Caco-2 (cell line): ENCODE data around the gene MAGEA4. TPM values are rescaled to one million over a fixed set of nuclear protein-coding genes. Genes with fewer than 3 reads are reported as not detected.

ENCODE experiments used
- BruUV-seq: library from RNA; stranded (reverse); fragments of 400-500 nt; replicated peaks from 2 replicates; lab custom pipeline; 2021; lab: Mats Ljungman, UMichigan
- CTCF ChIA-PET: fragments of 300-600 bp; sonication (Branson Sonifier 250); formaldehyde crosslinking; loops from one replicate; lab custom pipeline; 2022; ENCODE audit warnings: antibody characterized with exemption; lab: Charles Lee
- POLR2A ChIA-PET: fragments of 300-600 bp; sonication (Branson Sonifier 250); formaldehyde crosslinking; loops from one replicate; lab custom pipeline; 2022; ENCODE audit warnings: antibody characterized with exemption; lab: Charles Lee
- DNase-seq, 2 experiments: peaks; one replicate each; pipeline versions ENCODE4 v3.0.0 to v3.0.0-alpha.2; 2020 to 2022
- H3K27me3 ChIP-seq: replicated peaks from 2 replicates; pipeline ENCODE4 v1.6.0; 2011; ENCODE audit warnings: low read length; ENCODE audit not compliant: control insufficient read depth, insufficient read depth
- H3K36me3 ChIP-seq: 2 replicates; pipeline ENCODE4 v1.5.1; 2011; ENCODE audit warnings: low read length; ENCODE audit not compliant: control insufficient read depth, insufficient read depth
- H3K4me1 ChIP-seq: fragments of 250-450 bp; sonication (Bioruptor Pico); 2 replicates; pipeline ENCODE4 v1.5.1; 2020; ENCODE audit warnings: mild to moderate bottlenecking
- H3K4me3 ChIP-seq: 2 replicates; pipeline ENCODE4 v1.5.1; 2011; ENCODE audit warnings: low read depth, mild to moderate bottlenecking, control low read depth, low read length
- H3K9me3 ChIP-seq: fragments of 250-450 bp; sonication (Bioruptor Pico); 2 replicates; pipeline ENCODE4 v1.5.1; 2020; ENCODE audit warnings: mild to moderate bottlenecking, moderate library complexity
- H3K27ac Mint-ChIP-seq: one replicate; pipeline ENCODE4 v1.8.0; 2022; ENCODE audit warnings: mixed read lengths; ENCODE audit not compliant: unreplicated experiment
- H3K27me3 Mint-ChIP-seq: one replicate; pipeline ENCODE4 v1.8.0; 2022; ENCODE audit warnings: mixed read lengths; ENCODE audit not compliant: insufficient read depth, unreplicated experiment
- H3K36me3 Mint-ChIP-seq: one replicate; pipeline ENCODE4 v1.8.0; 2022; ENCODE audit warnings: mild to moderate bottlenecking, mixed read lengths; ENCODE audit not compliant: insufficient read depth, unreplicated experiment
- H3K4me1 Mint-ChIP-seq: one replicate; pipeline ENCODE4 v1.8.0; 2022; ENCODE audit warnings: low read depth, mixed read lengths; ENCODE audit not compliant: unreplicated experiment
- H3K4me3 Mint-ChIP-seq: one replicate; pipeline ENCODE4 v1.8.0; 2022; ENCODE audit warnings: mild to moderate bottlenecking, moderate library complexity, mixed read lengths; ENCODE audit not compliant: unreplicated experiment
- H3K9me3 Mint-ChIP-seq: one replicate; pipeline ENCODE4 v1.8.0; 2022; ENCODE audit warnings: mixed read lengths; ENCODE audit not compliant: unreplicated experiment
- CTCF ChIP-seq, 2 experiments: fragments of 200-600 bp in 1 of 2; IDR thresholded peaks; 1 replicate in 1 of 2; 2 replicates in 1 of 2; pipeline versions ENCODE4 v1.5.1 to v1.8.0; 2011 to 2022; ENCODE audit warnings: antibody characterized with exemption in 1 of 2, control low read depth in 1 of 2, inconsistent platforms in 1 of 2, low read depth in 1 of 2, low read length in 1 of 2, mild to moderate bottlenecking in 1 of 2, moderate library complexity in 1 of 2; ENCODE audit not compliant: insufficient read depth in 1 of 2, severe bottlenecking in 1 of 2, unreplicated experiment in 1 of 2
- intact Hi-C: fragments of 100-400 bp; cut with micrococcal nuclease; formaldehyde crosslinking; loops from one replicate; pipeline ENCODE4 v1.10.0; 2022; ENCODE audit not compliant: unreplicated experiment
- total RNA-seq: library from RNA; stranded (reverse); gene quantifications from 2 replicates; pipeline ENCODE4 v1.2.3, GENCODE V29; 2022

MAGEA4 gene
- total RNA-seq, 1 experiment from 2014 or later = not detected

- H3K36me3 ChIP-seq = no peaks in the 10 kb centered on the region
- no peaks in the 10 kb centered on the region for H3K9me3 Mint-ChIP-seq
- BruUV-seq = no TSS peak
- no peak overlapping the region for H3K4me3 Mint-ChIP-seq
- no peak overlapping the region for H3K27ac Mint-ChIP-seq
- H3K4me1 Mint-ChIP-seq = no peaks in the 10 kb centered on the region
- H3K36me3 Mint-ChIP-seq = no peaks in the 10 kb centered on the region
- H3K27me3 Mint-ChIP-seq = peaks cover 5% of the 10 kb centered on the region
- no peak for DNase-seq
- no peaks in the 10 kb centered on the region for H3K27me3 ChIP-seq
- no peak overlapping the region for H3K4me3 ChIP-seq
- TF ChIP-seq CTCF (IDR thresholded peaks at IDR 0.05; ENCODE audit: insufficient read depth in 1 of 2, low read depth in 1 of 2, low read length in 1 of 2, severe bottlenecking in 1 of 2, unreplicated experiment in 1 of 2) = no peak
- no peaks in the 10 kb centered on the region for H3K9me3 ChIP-seq
- intact Hi-C loops = no loop called here
- POLR2A ChIA-PET = no interaction called here
- H3K4me1 ChIP-seq = no peaks in the 10 kb centered on the region
- CTCF ChIA-PET = no interaction called here
Measured at GRCh38 chrX:151923648-151924047, 11.0 kb downstream of the MAGEA4 start.

- Mint-ChIP-seq H3K4me3 (no peak overlapping the region), H3K27ac (no peak overlapping the region), H3K4me1 (no peaks in the 10 kb centered on the region), H3K27me3 (peaks cover 5% of the 10 kb centered on the region), H3K9me3 (no peaks in the 10 kb centered on the region), H3K36me3 (no peaks in the 10 kb centered on the region)
- Histone ChIP-seq H3K36me3 (no peaks in the 10 kb centered on the region), H3K9me3 (no peaks in the 10 kb centered on the region), H3K4me3 (no peak overlapping the region), H3K4me1 (no peaks in the 10 kb centered on the region), H3K27me3 (no peaks in the 10 kb centered on the region)
- no TSS peak for BruUV-seq
- no peak for TF ChIP-seq CTCF (IDR thresholded peaks at IDR 0.05; ENCODE audit: insufficient read depth in 1 of 2, low read depth in 1 of 2, low read length in 1 of 2, severe bottlenecking in 1 of 2, unreplicated experiment in 1 of 2)
- ChIA-PET POLR2A (no interaction called here), CTCF (no interaction called here)
- no peak for DNase-seq
- intact Hi-C loops = no loop called here
Measured at GRCh38 chrX:151929126-151929525, 16.4 kb downstream of the MAGEA4 start.

DNA sequence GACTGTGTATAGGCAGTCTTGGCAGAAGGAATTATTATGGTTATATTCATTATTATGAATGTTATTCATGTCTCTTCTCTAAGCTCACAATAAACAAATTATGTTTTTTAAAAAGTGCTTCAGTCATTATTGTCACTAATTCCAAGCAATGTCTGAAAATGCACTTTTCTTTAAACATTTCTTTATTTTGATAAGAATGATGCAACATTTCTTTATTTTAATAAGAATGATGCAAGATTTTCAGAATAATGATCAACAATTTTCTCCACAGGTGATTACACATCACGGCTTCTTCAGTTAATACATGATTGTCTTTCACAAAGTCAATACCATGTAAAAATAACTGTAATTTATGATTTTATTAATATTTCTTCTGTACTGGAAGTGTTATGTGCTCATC, 22.7 kb downstream of the MAGEA4 start:
- Mint-ChIP-seq H3K9me3 (no peaks in the 10 kb centered on the region), H3K27me3 (no peaks in the 10 kb centered on the region), H3K27ac (no peak overlapping the region), H3K4me1 (no peaks in the 10 kb centered on the region), H3K36me3 (no peaks in the 10 kb centered on the region), H3K4me3 (no peak overlapping the region)
- no TSS peak for BruUV-seq
- no peak for DNase-seq
- TF ChIP-seq CTCF (IDR thresholded peaks at IDR 0.05; ENCODE audit: insufficient read depth in 1 of 2, low read depth in 1 of 2, low read length in 1 of 2, severe bottlenecking in 1 of 2, unreplicated experiment in 1 of 2) = no peak
- intact Hi-C loops = no loop called here
- no peak overlapping the region for H3K4me3 ChIP-seq
- H3K27me3 ChIP-seq = no peaks in the 10 kb centered on the region
- ChIA-PET POLR2A (no interaction called here), CTCF (no interaction called here)
- no peaks in the 10 kb centered on the region for H3K36me3 ChIP-seq
- H3K4me1 ChIP-seq = no peaks in the 10 kb centered on the region
- no peaks in the 10 kb centered on the region for H3K9me3 ChIP-seq
